Gastrocnemius medialis (tissue), 4 donors: ENCODE data around the gene FCHO2.

Source experiments
- POLR2A ChIP-seq, 2 donors: fragments of 450-650 bp; IDR thresholded peaks; one replicate each; pipeline ENCODE4 v1.6.1; 2017; ENCODE audit warnings: antibody characterized with exemption in 2 of 2, mild to moderate bottlenecking in 2 of 2, moderate library complexity in 2 of 2
- TF ChIP-seq, protein P1 (sequence below), 5 experiments: fragments of 450-650 bp in 3 of 5; fragments of 200-600 bp in 2 of 5; sonication (generic) in 2 of 5; IDR thresholded peaks in 4 of 5; conservative IDR thresholded peaks in 1 of 5; 1 replicate in 4 of 5; 2 replicates in 1 of 5; pipeline ENCODE4 v1.5.1; 2016 to 2019; ENCODE audit warnings: antibody characterized with exemption in 5 of 5, mild to moderate bottlenecking in 3 of 5, moderate library complexity in 3 of 5

DNA sequence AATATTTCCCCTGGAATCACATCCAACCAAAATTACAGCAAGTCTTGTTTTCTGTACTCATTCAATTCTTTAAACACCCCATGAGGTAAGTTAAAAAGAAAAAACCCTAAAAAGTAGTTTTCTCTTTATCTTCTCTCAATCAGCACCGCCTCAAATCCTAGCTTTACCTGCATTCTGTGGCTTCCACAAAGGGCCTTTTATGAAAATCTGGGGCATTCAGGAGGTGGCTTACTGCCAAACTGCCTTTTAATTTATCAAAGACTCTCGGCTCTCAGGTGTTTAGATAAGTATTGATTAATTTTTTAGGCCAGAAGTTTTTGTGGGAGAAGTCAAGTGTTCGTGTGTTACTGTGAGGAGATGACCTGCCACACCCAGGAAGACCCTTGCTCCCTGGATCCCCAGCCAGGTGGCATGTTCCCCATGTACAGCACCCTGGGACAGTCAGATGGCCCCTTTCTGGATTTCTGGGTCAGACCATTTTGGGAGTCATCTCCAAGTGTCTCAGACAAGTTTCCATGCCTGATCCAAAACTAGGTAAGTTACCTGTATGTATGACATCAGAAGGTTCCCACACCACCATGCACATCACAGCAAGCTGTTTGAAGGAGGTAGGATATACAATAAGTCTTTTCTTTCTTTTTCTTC is 158.3 kb downstream of the FCHO2 start:
- TF ChIP-seq, protein P1, sequence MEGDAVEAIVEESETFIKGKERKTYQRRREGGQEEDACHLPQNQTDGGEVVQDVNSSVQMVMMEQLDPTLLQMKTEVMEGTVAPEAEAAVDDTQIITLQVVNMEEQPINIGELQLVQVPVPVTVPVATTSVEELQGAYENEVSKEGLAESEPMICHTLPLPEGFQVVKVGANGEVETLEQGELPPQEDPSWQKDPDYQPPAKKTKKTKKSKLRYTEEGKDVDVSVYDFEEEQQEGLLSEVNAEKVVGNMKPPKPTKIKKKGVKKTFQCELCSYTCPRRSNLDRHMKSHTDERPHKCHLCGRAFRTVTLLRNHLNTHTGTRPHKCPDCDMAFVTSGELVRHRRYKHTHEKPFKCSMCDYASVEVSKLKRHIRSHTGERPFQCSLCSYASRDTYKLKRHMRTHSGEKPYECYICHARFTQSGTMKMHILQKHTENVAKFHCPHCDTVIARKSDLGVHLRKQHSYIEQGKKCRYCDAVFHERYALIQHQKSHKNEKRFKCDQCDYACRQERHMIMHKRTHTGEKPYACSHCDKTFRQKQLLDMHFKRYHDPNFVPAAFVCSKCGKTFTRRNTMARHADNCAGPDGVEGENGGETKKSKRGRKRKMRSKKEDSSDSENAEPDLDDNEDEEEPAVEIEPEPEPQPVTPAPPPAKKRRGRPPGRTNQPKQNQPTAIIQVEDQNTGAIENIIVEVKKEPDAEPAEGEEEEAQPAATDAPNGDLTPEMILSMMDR (IDR thresholded peaks at IDR 0.05 in 4 of 5, conservative IDR thresholded peaks at IDR 0.05 in 1 of 5) = no peak
- no peak for TF ChIP-seq POLR2A (IDR thresholded peaks at IDR 0.05)
